GM19397 (cell line): ENCODE measurements around the gene FAM222B.
A peak's percentile ranks its signal among the peaks of the same experiment; 100 is the strongest.
"Not testable (repeated sequence)": the region's sequence is repeated elsewhere in the genome, so short reads cannot be mapped to it uniquely, and the experiment has no call there.

Experiments used
- ATAC-seq: cut with Tn5 transposase; IDR thresholded peaks from one replicate; pipeline ENCODE4 v1.9.1; 2021; ENCODE audit warnings: mild to moderate bottlenecking, moderate library complexity; ENCODE audit not compliant: unreplicated experiment

Gene FAM222B

GRCh38 chr17:28734712-28735241 is 107.8 kb downstream of the FAM222B start:
- ATAC-seq = no peak

GRCh38 chr17:28733346-28733745 is 109.2 kb downstream of the FAM222B start:
- ATAC-seq = no peak

- ATAC-seq = no peak
Measured at GRCh38 chr17:28729950-28730330, 112.7 kb downstream of the FAM222B start.

- peak; percentile 46 for ATAC-seq
Measured at GRCh38 chr17:28728364-28729200, 114.0 kb downstream of the FAM222B start, which contains the start of gene NEK8. TSS of gene NEK8 (plus strand) at chr17:28728788. CDS start at chr17:28728814, 26 bp downstream.

- peak; percentile 40 for ATAC-seq
Measured at GRCh38 chr17:28726627-28727491, 115.7 kb downstream of the FAM222B start.

- ATAC-seq = no peak
Measured at GRCh38 chr17:28726226-28726626, 116.4 kb downstream of the FAM222B start, which contains the start of gene TLCD1. TSS of gene TLCD1 (minus strand) at chr17:28726233. CDS start at chr17:28726097, 136 bp downstream.

GRCh38 chr17:28725660-28726225 is 116.8 kb downstream of the FAM222B start:
- no peak for ATAC-seq

GRCh38 chr17:28725166-28725659 is 117.4 kb downstream of the FAM222B start:
- ATAC-seq = no peak

- no peak for ATAC-seq
Measured at GRCh38 chr17:28724500-28725165, 118.0 kb downstream of the FAM222B start.

- ATAC-seq = not testable (repeated sequence)
Measured at GRCh38 chr17:28723836-28724499, 118.6 kb downstream of the FAM222B start.

- no peak for ATAC-seq
Measured at GRCh38 chr17:28723159-28723835, 119.3 kb downstream of the FAM222B start.

- no peak for ATAC-seq
Measured at GRCh38 chr17:28722417-28723158, 120.0 kb downstream of the FAM222B start.

GRCh38 chr17:28720997-28721329 is 121.6 kb downstream of the FAM222B start:
- not testable (repeated sequence) for ATAC-seq

- ATAC-seq = no peak
Measured at GRCh38 chr17:28720247-28720996, 122.2 kb downstream of the FAM222B start.

GRCh38 chr17:28719021-28719433 is 123.6 kb downstream of the FAM222B start:
- ATAC-seq = peak; percentile 7

GRCh38 chr17:28718333-28719020 is 124.1 kb downstream of the FAM222B start:
- no peak for ATAC-seq
